ENCODE results near the gene APBA2.

The APBA2 gene

GRCh38 chr15:29058903-29059539 lies 173.2 kb downstream of the APBA2 start:
- no peak for DNase-seq (ENCODE audit: low read depth in 2 of 2)

GRCh38 chr15:29059871-29060640 lies 174.3 kb downstream of the APBA2 start:
- DNase-seq (ENCODE audit: low read depth in 2 of 2): no peak

- no peak for DNase-seq (ENCODE audit: low read depth in 2 of 2)
Measured at GRCh38 chr15:29061746-29062145, 176.0 kb downstream of the APBA2 start.

GRCh38 chr15:29062179-29062591 lies 176.4 kb downstream of the APBA2 start:
- DNase-seq (ENCODE audit: low read depth in 2 of 2): no peak

- no peak for DNase-seq (ENCODE audit: low read depth in 2 of 2)
Measured at GRCh38 chr15:29062626-29063025, 176.9 kb downstream of the APBA2 start.

- DNase-seq (ENCODE audit: low read depth in 2 of 2): no peak
Measured at GRCh38 chr15:29063646-29064045, 177.9 kb downstream of the APBA2 start.

GRCh38 chr15:29064290-29064689 lies 178.5 kb downstream of the APBA2 start:
- no peak for DNase-seq (ENCODE audit: low read depth in 2 of 2)

GRCh38 chr15:29064731-29065130 lies 179.0 kb downstream of the APBA2 start:
- no peak for DNase-seq (ENCODE audit: low read depth in 2 of 2)

- DNase-seq (ENCODE audit: low read depth in 2 of 2): no peak
Measured at GRCh38 chr15:29065571-29065970, 179.8 kb downstream of the APBA2 start.

- DNase-seq (ENCODE audit: low read depth in 2 of 2): no peak
Measured at GRCh38 chr15:29066310-29066709, 180.5 kb downstream of the APBA2 start.

GRCh38 chr15:29066838-29067237 lies 181.1 kb downstream of the APBA2 start:
- no peak for DNase-seq (ENCODE audit: low read depth in 2 of 2)

- no peak for DNase-seq (ENCODE audit: low read depth in 2 of 2)
Measured at GRCh38 chr15:29067949-29068348, 182.2 kb downstream of the APBA2 start.

GRCh38 chr15:29070471-29071231 lies 184.9 kb downstream of the APBA2 start:
- DNase-seq (ENCODE audit: low read depth in 2 of 2): no peak

- DNase-seq (ENCODE audit: low read depth in 2 of 2): no peak
Measured at GRCh38 chr15:29071232-29071881, 185.6 kb downstream of the APBA2 start.

GRCh38 chr15:29071882-29072273 lies 186.1 kb downstream of the APBA2 start:
- DNase-seq (ENCODE audit: low read depth in 2 of 2): no peak

- DNase-seq (ENCODE audit: low read depth in 2 of 2): no peak
Measured at GRCh38 chr15:29072444-29072843, 186.7 kb downstream of the APBA2 start.

GRCh38 chr15:29074045-29074444 lies 188.3 kb downstream of the APBA2 start:
- no peak for DNase-seq (ENCODE audit: low read depth in 2 of 2)

GRCh38 chr15:29078541-29078940 lies 192.8 kb downstream of the APBA2 start:
- no peak for DNase-seq (ENCODE audit: low read depth in 2 of 2)

- no peak for DNase-seq (ENCODE audit: low read depth in 2 of 2)
Measured at GRCh38 chr15:29079479-29079878, 193.7 kb downstream of the APBA2 start.

GRCh38 chr15:29081781-29082180 lies 196.0 kb downstream of the APBA2 start:
- no peak for DNase-seq (ENCODE audit: low read depth in 2 of 2)

GRCh38 chr15:29083161-29083560 lies 197.4 kb downstream of the APBA2 start:
- no peak for DNase-seq (ENCODE audit: low read depth in 2 of 2)

- DNase-seq (ENCODE audit: low read depth in 2 of 2): no peak
Measured at GRCh38 chr15:29083858-29084257, 198.1 kb downstream of the APBA2 start.

Data from stimulated activated CD4-positive, alpha-beta T cell treated with anti-CD3 and anti-CD28 coated beads, Interleukin-15, amount 100 ng/mL, for 48 hours (primary cell).